ENCODE measurements around the gene ZC3H13.
"Not testable (repeated sequence)": the region's sequence is repeated elsewhere in the genome, so short reads cannot be mapped to it uniquely, and the experiment has no call there.

ZC3H13 gene

DNA sequence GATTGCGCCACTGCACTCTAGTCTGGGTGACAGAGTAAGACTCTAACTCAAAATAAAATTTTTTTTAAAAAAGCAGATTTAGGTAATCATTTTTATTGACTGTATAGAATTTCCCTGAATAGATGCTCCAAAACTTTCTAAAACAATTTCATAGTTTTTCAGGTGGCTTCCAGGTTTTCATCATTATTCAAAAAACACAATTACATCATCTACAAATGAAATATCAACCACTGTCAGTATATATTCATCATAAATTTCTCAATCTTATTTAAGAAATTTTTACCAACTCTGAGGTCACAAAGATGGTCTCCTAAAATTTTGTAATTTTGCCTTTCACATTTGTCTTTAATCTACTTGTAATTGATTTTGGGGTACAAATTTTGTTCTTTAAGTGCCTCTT is 48.1 kb downstream of the ZC3H13 start:
- H3K27ac ChIP-seq (ENCODE audit: low read depth, low read length): no peak overlapping the region
- H3K36me3 ChIP-seq (ENCODE audit: insufficient read depth, low read length): peaks cover 47% of the 10 kb centered on the region
- H3K27me3 ChIP-seq (ENCODE audit: control insufficient read depth in 1 of 2, insufficient read depth in 2 of 2, low read length in 2 of 2): no peaks in the 10 kb centered on the region
- no peak overlapping the region for H3K4me3 ChIP-seq (ENCODE audit: low read depth in 1 of 2, low read length in 2 of 2)
- no peak overlapping the region for H3K9ac ChIP-seq (ENCODE audit: low read length)
- H3K4me1 ChIP-seq (ENCODE audit: insufficient read depth, low read length): no peaks in the 10 kb centered on the region
- H3K9me3 ChIP-seq (ENCODE audit: low read length): no peaks in the 10 kb centered on the region

DNA sequence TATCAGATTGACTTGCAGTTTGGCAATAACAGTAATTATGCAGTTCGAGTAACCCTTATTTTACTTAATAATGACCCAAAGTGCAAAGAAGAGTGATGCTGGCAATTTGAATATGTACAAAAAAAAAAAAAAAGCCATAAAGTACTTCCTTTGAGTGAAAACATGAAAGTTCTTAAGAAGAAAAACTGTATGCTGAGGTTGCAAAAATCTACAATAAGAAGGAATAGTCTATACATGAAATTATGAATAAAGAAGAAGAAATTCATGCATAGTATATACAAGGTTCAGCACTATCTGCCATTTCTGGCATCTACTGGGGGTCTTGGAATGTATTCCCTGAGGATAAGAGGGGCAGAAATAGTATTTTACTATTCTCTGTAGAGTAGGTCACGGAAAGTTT is 55.9 kb downstream of the ZC3H13 start:
- H3K9ac ChIP-seq (ENCODE audit: low read length): no peak overlapping the region
- no peak overlapping the region for H3K4me3 ChIP-seq (ENCODE audit: low read depth in 1 of 2, low read length in 2 of 2)
- no peaks in the 10 kb centered on the region for H3K4me1 ChIP-seq (ENCODE audit: insufficient read depth, low read length)

DNA sequence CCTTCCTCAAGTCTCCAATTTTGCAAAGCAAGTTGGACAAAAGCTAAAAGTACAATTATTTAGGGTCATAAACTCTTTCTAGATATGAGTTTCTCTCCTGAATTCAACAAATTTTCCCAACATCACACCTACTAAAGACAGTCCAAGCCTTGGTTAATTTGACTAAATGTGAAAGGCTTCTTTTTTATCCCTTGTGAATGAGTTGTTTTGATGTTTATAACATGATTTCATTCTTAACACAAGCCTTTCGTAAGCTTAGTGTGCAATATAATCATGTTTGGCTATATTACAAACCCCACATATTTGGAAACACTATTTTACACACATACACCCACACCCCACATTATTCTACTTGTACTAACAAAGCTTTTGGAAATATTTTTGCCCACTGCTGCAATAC is 57.3 kb downstream of the ZC3H13 start:
- Histone ChIP-seq H3K36me3 (ENCODE audit: insufficient read depth, low read length) (peaks cover 19% of the 10 kb centered on the region), H3K27me3 (ENCODE audit: control insufficient read depth in 1 of 2, insufficient read depth in 2 of 2, low read length in 2 of 2) (no peaks in the 10 kb centered on the region), H3K4me1 (ENCODE audit: insufficient read depth, low read length) (no peaks in the 10 kb centered on the region), H3K9ac (ENCODE audit: low read length) (no peak overlapping the region), H3K9me3 (ENCODE audit: low read length) (no peaks in the 10 kb centered on the region), H3K27ac (ENCODE audit: low read depth, low read length) (no peak overlapping the region), H3K4me3 (ENCODE audit: low read depth in 1 of 2, low read length in 2 of 2) (no peak overlapping the region)

More for the DNA sequence above, 55.9 kb downstream of the ZC3H13 start:
- Histone ChIP-seq H3K36me3 (ENCODE audit: insufficient read depth, low read length) (peaks cover 31% of the 10 kb centered on the region), H3K27me3 (ENCODE audit: control insufficient read depth in 1 of 2, insufficient read depth in 2 of 2, low read length in 2 of 2) (no peaks in the 10 kb centered on the region), H3K27ac (ENCODE audit: low read depth, low read length) (no peak overlapping the region), H3K9me3 (ENCODE audit: low read length) (no peaks in the 10 kb centered on the region)

DNA sequence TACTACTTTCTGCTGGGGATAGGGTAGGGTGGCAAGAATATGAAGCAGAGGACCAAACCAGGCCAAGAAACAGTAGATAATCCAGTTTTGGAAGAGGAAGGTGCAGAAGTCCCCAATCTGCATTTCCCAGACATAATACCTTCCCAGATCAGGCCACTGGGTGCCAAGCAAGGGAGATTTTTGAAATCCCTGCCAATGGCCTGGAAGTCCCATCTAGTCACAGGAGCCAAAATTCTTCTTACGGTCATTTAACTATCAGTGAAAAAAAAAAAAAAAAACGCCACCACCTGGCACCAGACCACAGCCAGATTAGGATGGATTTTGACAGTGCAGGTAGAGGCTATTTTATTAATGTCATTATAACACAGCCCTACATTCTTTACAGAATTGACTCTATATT is 57.8 kb downstream of the ZC3H13 start:
- Histone ChIP-seq H3K4me3 (ENCODE audit: low read depth in 1 of 2, low read length in 2 of 2) (no peak overlapping the region), H3K4me1 (ENCODE audit: insufficient read depth, low read length) (no peaks in the 10 kb centered on the region), H3K27ac (ENCODE audit: low read depth, low read length) (no peak overlapping the region), H3K36me3 (ENCODE audit: insufficient read depth, low read length) (peaks cover 14% of the 10 kb centered on the region), H3K9ac (ENCODE audit: low read length) (no peak overlapping the region), H3K27me3 (ENCODE audit: control insufficient read depth in 1 of 2, insufficient read depth in 2 of 2, low read length in 2 of 2) (no peaks in the 10 kb centered on the region), H3K9me3 (ENCODE audit: low read length) (no peaks in the 10 kb centered on the region)

DNA sequence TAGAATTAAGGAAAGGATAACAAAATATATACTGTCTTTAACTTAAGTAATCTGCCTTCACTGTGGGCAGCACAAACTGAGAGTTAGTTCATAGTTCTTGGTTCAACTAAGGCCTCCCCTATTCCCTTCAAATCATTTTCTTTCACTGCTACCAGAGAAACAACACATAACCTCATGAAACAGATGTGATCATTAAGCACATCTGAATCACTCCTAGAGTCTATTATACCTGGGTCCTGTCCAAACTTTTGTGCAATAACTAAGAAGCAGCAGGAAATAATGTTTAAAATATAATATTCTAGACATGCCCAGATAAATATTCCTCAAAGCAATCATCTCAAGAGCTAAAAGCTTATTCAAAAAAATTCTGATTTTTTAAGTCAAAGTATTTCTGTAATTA is 62.9 kb downstream of the ZC3H13 start:
- H3K27me3 ChIP-seq (ENCODE audit: control insufficient read depth in 1 of 2, insufficient read depth in 2 of 2, low read length in 2 of 2): no peaks in the 10 kb centered on the region
- H3K9me3 ChIP-seq (ENCODE audit: low read length): no peaks in the 10 kb centered on the region
- no peaks in the 10 kb centered on the region for H3K4me1 ChIP-seq (ENCODE audit: insufficient read depth, low read length)
- H3K36me3 ChIP-seq (ENCODE audit: insufficient read depth, low read length): peaks cover 27% of the 10 kb centered on the region
- no peak overlapping the region for H3K27ac ChIP-seq (ENCODE audit: low read depth, low read length)
- no peak overlapping the region for H3K4me3 ChIP-seq (ENCODE audit: low read depth in 1 of 2, low read length in 2 of 2)
- no peak overlapping the region for H3K9ac ChIP-seq (ENCODE audit: low read length)

DNA sequence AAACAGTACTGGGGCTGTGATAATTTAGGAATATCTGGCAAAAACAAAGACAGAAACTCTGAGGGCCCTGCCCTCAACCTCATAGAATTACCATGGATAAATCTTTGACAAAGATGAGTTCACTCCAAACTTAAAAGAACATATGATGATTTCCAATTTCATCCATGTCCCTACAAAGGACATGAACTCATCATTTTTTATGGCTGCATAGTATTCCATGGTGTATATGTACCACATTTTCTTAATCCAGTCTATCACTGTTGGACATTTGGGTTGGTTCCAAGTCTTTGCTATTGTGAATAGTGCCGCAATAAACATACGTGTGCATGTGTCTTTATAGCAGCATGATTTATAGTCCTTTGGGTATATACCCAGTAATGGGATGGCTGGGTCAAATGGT is 71.4 kb downstream of the ZC3H13 start:
- not testable (repeated sequence) for H3K27me3 ChIP-seq (ENCODE audit: control insufficient read depth in 1 of 2, insufficient read depth in 2 of 2, low read length in 2 of 2); H3K9ac ChIP-seq (ENCODE audit: low read length); H3K4me3 ChIP-seq (ENCODE audit: low read depth in 1 of 2, low read length in 2 of 2); H3K4me1 ChIP-seq (ENCODE audit: insufficient read depth, low read length); H3K27ac ChIP-seq (ENCODE audit: low read depth, low read length); H3K9me3 ChIP-seq (ENCODE audit: low read length)
- H3K36me3 ChIP-seq (ENCODE audit: insufficient read depth, low read length): peaks cover 22% of the 10 kb centered on the region

DNA sequence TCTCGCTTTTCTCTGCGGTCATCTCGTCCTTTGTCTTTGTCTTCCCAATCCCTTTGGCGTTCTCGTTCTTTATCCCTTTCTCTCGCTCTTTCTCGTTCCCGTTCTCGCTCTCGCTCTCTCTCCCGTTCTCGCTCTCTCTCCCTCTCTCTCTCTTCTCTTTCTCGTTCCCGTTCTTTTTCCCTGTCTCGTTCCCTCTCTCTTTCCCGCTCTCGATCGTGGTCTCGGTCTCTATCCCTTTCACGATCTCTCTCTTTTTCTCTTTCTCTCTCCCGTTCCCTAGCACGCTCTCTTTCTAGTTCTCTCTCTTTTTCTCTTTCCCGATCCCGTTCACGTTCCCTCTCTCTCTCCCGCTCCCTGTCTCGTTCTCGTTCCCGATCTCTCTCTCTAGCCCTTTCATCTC is 77.2 kb downstream of the ZC3H13 start:
- H3K27me3 ChIP-seq (ENCODE audit: control insufficient read depth in 1 of 2, insufficient read depth in 2 of 2, low read length in 2 of 2): no peaks in the 10 kb centered on the region
- H3K36me3 ChIP-seq (ENCODE audit: insufficient read depth, low read length): peaks cover 25% of the 10 kb centered on the region
- no peaks in the 10 kb centered on the region for H3K9me3 ChIP-seq (ENCODE audit: low read length)
- no peaks in the 10 kb centered on the region for H3K4me1 ChIP-seq (ENCODE audit: insufficient read depth, low read length)
- H3K4me3 ChIP-seq (ENCODE audit: low read depth in 1 of 2, low read length in 2 of 2): no peak overlapping the region
- H3K9ac ChIP-seq (ENCODE audit: low read length): no peak overlapping the region
- H3K27ac ChIP-seq (ENCODE audit: low read depth, low read length): no peak overlapping the region

DNA sequence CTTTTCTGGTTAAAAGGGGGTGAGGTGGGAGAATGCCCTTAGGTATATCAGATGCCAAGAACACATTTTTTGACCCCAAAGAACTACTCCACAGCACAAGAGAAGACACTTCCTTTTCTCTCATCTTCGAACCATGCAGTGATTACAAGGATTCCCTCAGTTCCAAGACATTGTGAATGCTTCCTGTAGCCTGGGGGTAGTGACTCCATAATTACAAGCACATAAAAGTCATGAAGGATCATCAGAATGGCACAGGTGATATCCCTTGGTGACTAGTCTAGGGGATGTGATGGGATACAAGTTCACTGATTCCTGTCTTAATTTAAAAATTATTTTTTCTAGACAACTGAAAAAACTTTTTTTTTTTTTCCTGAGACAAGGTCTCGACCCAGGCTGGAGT is 78.0 kb downstream of the ZC3H13 start:
- Histone ChIP-seq H3K9me3 (ENCODE audit: low read length) (no peaks in the 10 kb centered on the region), H3K27ac (ENCODE audit: low read depth, low read length) (no peak overlapping the region), H3K4me3 (ENCODE audit: low read depth in 1 of 2, low read length in 2 of 2) (no peak overlapping the region), H3K36me3 (ENCODE audit: insufficient read depth, low read length) (peaks cover 27% of the 10 kb centered on the region), H3K4me1 (ENCODE audit: insufficient read depth, low read length) (no peaks in the 10 kb centered on the region), H3K9ac (ENCODE audit: low read length) (no peak overlapping the region), H3K27me3 (ENCODE audit: control insufficient read depth in 1 of 2, insufficient read depth in 2 of 2, low read length in 2 of 2) (no peaks in the 10 kb centered on the region)

DNA sequence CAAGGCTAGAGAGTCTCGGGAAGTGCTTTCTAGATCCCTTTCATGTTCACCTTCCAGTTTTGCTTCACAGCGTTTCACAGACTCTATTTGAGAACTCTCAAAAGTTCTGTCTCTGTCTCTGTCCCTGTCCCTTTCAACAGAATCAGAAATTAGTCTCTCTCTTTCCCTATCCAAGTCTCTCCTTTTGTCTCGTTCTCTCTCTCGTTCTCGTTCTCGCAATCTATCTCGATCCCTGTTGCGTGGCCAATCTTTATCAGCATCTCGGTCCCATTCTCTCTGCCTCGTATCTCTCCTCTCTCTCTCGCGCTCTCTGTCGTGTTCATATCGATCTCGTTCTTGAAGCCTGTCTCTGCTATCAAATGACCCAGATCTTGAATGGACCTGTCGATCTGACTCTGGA is 85.0 kb downstream of the ZC3H13 start:
- H3K4me3 ChIP-seq (ENCODE audit: low read depth in 1 of 2, low read length in 2 of 2): no peak overlapping the region
- peaks cover 60% of the 10 kb centered on the region for H3K36me3 ChIP-seq (ENCODE audit: insufficient read depth, low read length)
- no peaks in the 10 kb centered on the region for H3K9me3 ChIP-seq (ENCODE audit: low read length)
- no peak overlapping the region for H3K27ac ChIP-seq (ENCODE audit: low read depth, low read length)
- H3K4me1 ChIP-seq (ENCODE audit: insufficient read depth, low read length): no peaks in the 10 kb centered on the region
- H3K9ac ChIP-seq (ENCODE audit: low read length): no peak overlapping the region
- H3K27me3 ChIP-seq (ENCODE audit: control insufficient read depth in 1 of 2, insufficient read depth in 2 of 2, low read length in 2 of 2): no peaks in the 10 kb centered on the region

DNA sequence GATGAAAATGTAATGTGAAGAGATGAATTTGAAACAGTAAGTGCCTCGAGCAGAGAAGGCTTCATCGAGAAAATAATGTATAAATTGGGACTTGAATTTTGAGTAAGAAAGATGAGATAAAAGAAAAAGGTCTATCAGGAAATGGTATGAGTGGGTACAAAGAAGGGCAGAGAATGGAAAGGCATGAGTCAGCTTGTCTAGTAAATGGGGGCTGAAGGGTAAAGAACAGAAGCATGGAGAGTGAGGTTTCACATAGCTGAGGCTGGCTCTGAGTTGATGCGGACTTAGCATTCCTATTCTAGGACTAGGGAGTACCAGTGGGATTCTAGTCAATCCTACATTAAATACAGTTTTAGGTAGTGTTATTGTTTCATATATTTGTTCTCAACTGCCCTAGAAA is 85.8 kb downstream of the ZC3H13 start:
- H3K9ac ChIP-seq (ENCODE audit: low read length): no peak overlapping the region
- H3K36me3 ChIP-seq (ENCODE audit: insufficient read depth, low read length): peaks cover 63% of the 10 kb centered on the region
- no peaks in the 10 kb centered on the region for H3K27me3 ChIP-seq (ENCODE audit: control insufficient read depth in 1 of 2, insufficient read depth in 2 of 2, low read length in 2 of 2)
- no peak overlapping the region for H3K27ac ChIP-seq (ENCODE audit: low read depth, low read length)
- no peaks in the 10 kb centered on the region for H3K9me3 ChIP-seq (ENCODE audit: low read length)
- H3K4me1 ChIP-seq (ENCODE audit: insufficient read depth, low read length): no peaks in the 10 kb centered on the region
- no peak overlapping the region for H3K4me3 ChIP-seq (ENCODE audit: low read depth in 1 of 2, low read length in 2 of 2)

DNA sequence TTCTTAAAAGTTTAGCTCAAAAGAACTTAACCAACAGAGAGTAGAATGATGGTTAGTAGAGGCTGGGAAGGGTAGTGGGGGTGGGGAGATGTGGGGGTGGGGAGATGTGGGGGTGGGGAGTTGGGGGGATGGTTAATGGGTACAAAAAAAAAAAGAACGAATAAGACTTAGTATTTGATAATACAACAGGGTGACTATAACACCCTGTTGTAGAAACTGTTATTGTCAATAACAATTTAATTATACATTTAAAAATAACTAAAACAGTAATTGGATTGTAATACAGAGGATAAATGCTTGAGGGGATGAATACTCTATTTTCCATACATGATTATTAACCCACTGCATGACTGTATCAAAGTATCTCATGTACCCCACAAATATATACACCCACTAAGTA is 91.1 kb downstream of the ZC3H13 start:
- H3K4me3 ChIP-seq (ENCODE audit: low read depth in 1 of 2, low read length in 2 of 2): no peak overlapping the region
- H3K27me3 ChIP-seq (ENCODE audit: control insufficient read depth in 1 of 2, insufficient read depth in 2 of 2, low read length in 2 of 2): no peaks in the 10 kb centered on the region
- H3K9ac ChIP-seq (ENCODE audit: low read length): no peak overlapping the region
- H3K36me3 ChIP-seq (ENCODE audit: insufficient read depth, low read length): peaks cover 43% of the 10 kb centered on the region
- no peaks in the 10 kb centered on the region for H3K4me1 ChIP-seq (ENCODE audit: insufficient read depth, low read length)
- H3K27ac ChIP-seq (ENCODE audit: low read depth, low read length): no peak overlapping the region
- no peaks in the 10 kb centered on the region for H3K9me3 ChIP-seq (ENCODE audit: low read length)

DNA sequence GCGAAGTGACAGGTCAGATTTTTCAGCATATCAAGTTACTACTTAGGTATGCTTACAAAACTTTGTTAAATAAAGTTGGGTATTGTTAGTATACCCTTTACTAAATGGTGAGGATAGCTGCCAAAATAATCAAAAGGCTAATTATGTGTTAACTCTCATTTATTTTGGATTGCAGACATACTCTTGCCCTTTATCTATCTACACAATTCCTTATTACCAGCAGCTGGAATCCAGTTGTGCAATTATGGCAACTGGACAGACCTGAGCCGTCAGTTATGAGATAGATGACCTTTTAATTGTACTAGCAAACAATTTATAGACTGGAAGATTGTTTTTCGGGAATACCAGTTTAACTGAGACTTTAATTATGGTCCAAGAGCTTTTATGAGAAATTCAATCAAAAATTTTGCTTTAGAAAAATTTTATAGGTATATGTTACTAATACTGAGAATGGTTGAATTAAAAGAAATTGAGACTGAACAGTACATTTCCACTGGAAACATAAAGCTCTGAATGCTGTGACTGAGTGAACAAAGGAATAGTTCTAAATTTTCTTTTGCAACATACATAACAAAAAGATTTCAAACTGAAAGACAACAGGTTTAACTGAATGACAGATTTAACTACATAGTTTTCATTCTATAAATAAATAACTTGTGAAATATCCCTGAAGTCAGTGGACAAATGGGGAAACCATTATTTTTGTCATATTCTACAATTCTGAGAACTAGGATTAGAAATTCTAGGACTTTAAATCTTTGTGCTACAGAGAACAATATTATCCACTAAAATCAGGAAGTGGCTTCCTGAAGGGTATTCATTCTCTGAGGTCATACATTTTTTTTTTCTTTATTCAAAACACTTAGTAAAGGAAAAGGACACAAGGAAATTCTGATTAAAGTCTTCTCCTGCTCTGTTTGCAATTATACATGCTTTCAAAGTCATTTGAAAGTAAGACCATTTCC is 97.4 kb downstream of the ZC3H13 start:
- H3K27me3 ChIP-seq (ENCODE audit: control insufficient read depth in 1 of 2, insufficient read depth in 2 of 2, low read length in 2 of 2): no peaks in the 10 kb centered on the region
- no peaks in the 10 kb centered on the region for H3K9me3 ChIP-seq (ENCODE audit: low read length)
- no peak overlapping the region for H3K27ac ChIP-seq (ENCODE audit: low read depth, low read length)
- peaks cover 15% of the 10 kb centered on the region for H3K36me3 ChIP-seq (ENCODE audit: insufficient read depth, low read length)
- H3K4me1 ChIP-seq (ENCODE audit: insufficient read depth, low read length): no peaks in the 10 kb centered on the region
- H3K4me3 ChIP-seq (ENCODE audit: low read depth in 1 of 2, low read length in 2 of 2): no peak overlapping the region
- no peak overlapping the region for H3K9ac ChIP-seq (ENCODE audit: low read length)

Data from muscle layer of colon (tissue), 2 donors.